K562 (cell line): ENCODE measurements around the gene RDH16. TPM values are rescaled to one million over a fixed set of nuclear protein-coding genes. Genes with fewer than 3 reads are reported as not detected.
A peak's percentile ranks its signal among the peaks of the same experiment; 100 is the strongest.

Experiments used
- BRD4 ChIP-seq: fragments of 200-600 bp; sonication (generic); IDR thresholded peaks from 2 replicates; pipeline ENCODE4 v1.6.1; 2017; ENCODE audit warnings: inconsistent platforms
- CBFA2T2 ChIP-seq: fragments of 450-650 bp; conservative IDR thresholded peaks from 2 replicates; pipeline ENCODE4 v1.6.1; 2017; ENCODE audit warnings: mild to moderate bottlenecking
- CBX3 ChIP-seq, 2 experiments: IDR thresholded peaks; 1 replicate in 1 of 2; 2 replicates in 1 of 2; pipeline ENCODE4 v1.6.1; 2012; ENCODE audit warnings: inconsistent platforms in 2 of 2, low read length in 2 of 2, borderline replicate concordance in 1 of 2, control low read depth in 1 of 2
- CEBPB ChIP-seq: fragments of 450-650 bp; IDR thresholded peaks from 2 replicates; pipeline ENCODE4 v1.6.1; 2016; ENCODE audit warnings: missing genetic modification characterization, missing compliant biosample characterization
- CREB3L1 ChIP-seq: fragments of 450-650 bp; IDR thresholded peaks from 2 replicates; pipeline ENCODE4 v1.6.1; 2014; ENCODE audit warnings: low read depth, mild to moderate bottlenecking, moderate library complexity, borderline replicate concordance
- E2F8 ChIP-seq: fragments of 450-650 bp; IDR thresholded peaks from 2 replicates; pipeline ENCODE4 v1.7.1; 2018; ENCODE audit warnings: mild to moderate bottlenecking, low read depth; ENCODE audit not compliant: partially characterized antibody
- ELF1 ChIP-seq: fragments of 200-800 bp; sonication (Bioruptor generic); IDR thresholded peaks from 2 replicates; pipeline ENCODE4 v1.6.1; 2016; ENCODE audit warnings: missing genetic modification characterization, missing compliant biosample characterization
- FOXJ3 ChIP-seq: sonication (generic); formaldehyde crosslinking; IDR thresholded peaks from 2 replicates; pipeline ENCODE4 v1.4.0; 2020; ENCODE audit warnings: mild to moderate bottlenecking, missing genetic modification reagents
- PRDM10 ChIP-seq: fragments of 450-650 bp; IDR thresholded peaks from 2 replicates; pipeline ENCODE4 v1.6.1; 2018; ENCODE audit not compliant: partially characterized antibody
- SMAD1 ChIP-seq: fragments of 150-350 bp; IDR thresholded peaks from 2 replicates; pipeline ENCODE4 v1.6.1; 2014; ENCODE audit warnings: low read length, low read depth; ENCODE audit not compliant: partially characterized antibody
- TBP ChIP-seq: optimal IDR thresholded peaks from 2 replicates; pipeline ENCODE3; 2011; ENCODE audit warnings: low read depth, low read length, improper control_type of control experiment
- TFAM ChIP-seq: fragments of 250-450 bp; sonication (Bioruptor Pico); conservative IDR thresholded peaks from 2 replicates; pipeline ENCODE4 v1.5.0; 2021; ENCODE audit warnings: mild to moderate bottlenecking, moderate library complexity
- THRA ChIP-seq: fragments of 450-650 bp; IDR thresholded peaks from 2 replicates; pipeline ENCODE4 v1.6.1; 2017; ENCODE audit warnings: mild to moderate bottlenecking, moderate library complexity
- ZFPM2 ChIP-seq: fragments of 250-450 bp; sonication (Bioruptor Pico); IDR thresholded peaks from 2 replicates; pipeline ENCODE4 v1.5.1; 2022; ENCODE audit warnings: mild to moderate bottlenecking
- ZKSCAN3 ChIP-seq: fragments of 250-450 bp; sonication (Bioruptor Pico); IDR thresholded peaks from 2 replicates; pipeline ENCODE4 v1.4.0; 2020
- polyA plus RNA-seq, 8 experiments: library from polyadenylated mRNA; depleted of rRNA in 4 of 8; stranded (reverse) in 5 of 8; unstranded in 3 of 8; fragments of >200 nt; fragmentation: Nextera tagmentation in 2 of 8; fragmentation: Illumina TruSeq in 1 of 8; extraction: Ambion mirVana in 2 of 8; extraction: Trizol in 1 of 8; gene quantifications; 2 replicates each; pipeline versions ENCODE4 v1.2.1 to v1.2.3, GENCODE V29; 2011 to 2014; ENCODE audit warnings: inconsistent platforms in 1 of 8, missing spikeins in 1 of 8
- total RNA-seq, 7 experiments: library from RNA; depleted of rRNA in 6 of 7; stranded (reverse); fragments of >200 nt in 6 of 7; fragmentation: Illumina TruSeq in 2 of 7; extraction: Trizol in 2 of 7; gene quantifications; 2 replicates each; pipeline versions ENCODE4 v1.2.1 to v1.2.3, GENCODE V29; 2011 to 2021; ENCODE audit warnings: low replicate concordance in 1 of 7
- TF ChIP-seq, protein P1 (sequence below), 2 experiments: IDR thresholded peaks; 2 replicates each; pipeline ENCODE4 v1.6.1; 2011; ENCODE audit warnings: borderline replicate concordance in 1 of 2, control low read depth in 1 of 2, low read depth in 1 of 2, low read length in 1 of 2, mild to moderate bottlenecking in 1 of 2, mixed read lengths in 1 of 2, moderate library complexity in 1 of 2; ENCODE audit not compliant: insufficient read depth in 1 of 2, insufficient read length in 1 of 2, poor library complexity in 1 of 2, severe bottlenecking in 1 of 2; ENCODE audit errors: extremely low read depth in 1 of 2

Gene RDH16
- total and polyA plus RNA-seq, 9 of the 15 experiments (the other 6 are each of a cell fraction or from before 2014, with no cell fraction given), result 0.11 to 0.52 (median 0.22) TPM; not detected in 1

GRCh38 chr12:56931474-56931978, 25.9 kb downstream of the RDH16 start (continued):
- TF ChIP-seq, protein P1, sequence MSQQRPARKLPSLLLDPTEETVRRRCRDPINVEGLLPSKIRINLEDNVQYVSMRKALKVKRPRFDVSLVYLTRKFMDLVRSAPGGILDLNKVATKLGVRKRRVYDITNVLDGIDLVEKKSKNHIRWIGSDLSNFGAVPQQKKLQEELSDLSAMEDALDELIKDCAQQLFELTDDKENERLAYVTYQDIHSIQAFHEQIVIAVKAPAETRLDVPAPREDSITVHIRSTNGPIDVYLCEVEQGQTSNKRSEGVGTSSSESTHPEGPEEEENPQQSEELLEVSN (IDR thresholded peaks at IDR 0.05; ENCODE audit: borderline replicate concordance in 1 of 2, extremely low read depth in 1 of 2, insufficient read depth in 1 of 2, insufficient read length in 1 of 2, low read depth in 1 of 2, low read length in 1 of 2, poor library complexity in 1 of 2, severe bottlenecking in 1 of 2), result peak; percentile 20 to 63
- TF ChIP-seq THRA (no peak), ELF1 (peak; percentile 28; the same call in 1 of the 2 replicates), TBP (peak; percentile 2), CREB3L1 (0 out of 2 replicates have a peak, but pooled peaks have one; percentile 11), ZKSCAN3 (CRISPR knock-in tag) (no peak), PRDM10 (peak; percentile 36), BRD4 (peak; percentile 69; the same call in 1 of the 2 replicates), TFAM (no peak), CBX3 (IDR thresholded peaks at IDR 0.05; ENCODE audit: borderline replicate concordance in 1 of 2, low read length in 2 of 2) (peak in 1 of 2 experiments; percentile 36; a peak in 1 of 3 replicates), E2F8 (no peak), CBFA2T2 (no peak), ZFPM2 (CRISPR knock-in tag) (no peak), CEBPB (tag) (peak; percentile 88), FOXJ3 (CRISPR knock-in tag) (no peak), SMAD1 (no peak)
